HEK293 (cell line): ENCODE data around the gene SMTN.

ENCODE experiments used
- CTCF ChIA-PET: fragments of 350-600 bp; formaldehyde crosslinking; extraction: SDS; loops from one replicate; lab custom pipeline; 2021; ENCODE audit warnings: antibody characterized with exemption; lab: Yijun Ruan, JAX
- POLR2A ChIA-PET: fragments of 300-600 bp; formaldehyde crosslinking; extraction: SDS; loops from one replicate; lab custom pipeline; 2020; ENCODE audit warnings: antibody characterized with exemption, inconsistent platforms; lab: Yijun Ruan, JAX
- H3K27ac ChIP-seq: fragments of 200-500 bp; sonication (Bioruptor generic); 2 replicates; pipeline ENCODE4 v1.5.1; 2014; ENCODE audit warnings: low read depth, low read length, control low read depth, inconsistent platforms; ENCODE audit errors: extremely low read depth
- H3K36me3 ChIP-seq, 2 experiments: fragments of 200-500 bp in 1 of 2; sonication (Bioruptor generic) in 1 of 2; 1 replicate in 1 of 2; 2 replicates in 1 of 2; pipeline ENCODE4 v1.5.1; 2014 to 2017; ENCODE audit warnings: inconsistent platforms in 2 of 2, low read length in 2 of 2; ENCODE audit not compliant: control insufficient read depth in 2 of 2, insufficient read depth in 1 of 2
- H3K4me1 ChIP-seq: fragments of 200-500 bp; sonication (Bioruptor generic); 2 replicates; pipeline ENCODE4 v1.5.1; 2014; ENCODE audit warnings: mild to moderate bottlenecking, low read length, inconsistent platforms; ENCODE audit not compliant: control insufficient read depth, insufficient read depth
- H3K4me3 ChIP-seq: 2 replicates; pipeline ENCODE4 v1.5.1; 2011; ENCODE audit warnings: low read depth, mild to moderate bottlenecking, control low read depth, low read length, moderate library complexity
- H3K9me3 ChIP-seq: fragments of 200-500 bp; sonication (Bioruptor generic); 2 replicates; pipeline ENCODE4 v1.5.1; 2014; ENCODE audit warnings: low read depth, low read length, inconsistent platforms; ENCODE audit not compliant: control insufficient read depth, insufficient read depth
- BCL11B ChIP-seq: fragments of 450-650 bp; formaldehyde crosslinking; IDR thresholded peaks from 2 replicates; pipeline ENCODE4 v1.5.1; 2016; ENCODE audit warnings: low read depth, missing biosample characterization, missing genetic modification characterization
- PATZ1 ChIP-seq: fragments of 450-650 bp; formaldehyde crosslinking; IDR thresholded peaks from 2 replicates; pipeline ENCODE4 v1.5.1; 2016; ENCODE audit warnings: missing biosample characterization, missing genetic modification characterization
- ZFHX2 ChIP-seq: fragments of 450-650 bp; formaldehyde crosslinking; conservative IDR thresholded peaks from 2 replicates; pipeline ENCODE4 v1.5.1; 2016; ENCODE audit warnings: missing biosample characterization, missing genetic modification characterization
- ZIC2 ChIP-seq: fragments of 450-650 bp; formaldehyde crosslinking; IDR thresholded peaks from 2 replicates; pipeline ENCODE4 v1.5.1; 2016; ENCODE audit warnings: missing biosample characterization, missing genetic modification characterization
- ZNF19 ChIP-seq: fragments of 450-650 bp; formaldehyde crosslinking; IDR thresholded peaks from 2 replicates; pipeline ENCODE4; 2016; ENCODE audit warnings: missing biosample characterization, missing genetic modification characterization, low read depth
- ZNF311 ChIP-seq: fragments of 450-650 bp; formaldehyde crosslinking; IDR thresholded peaks from 2 replicates; pipeline ENCODE4 v1.5.1; 2017; ENCODE audit warnings: missing biosample characterization, missing genetic modification characterization, borderline replicate concordance
- ZNF404 ChIP-seq: fragments of 450-650 bp; formaldehyde crosslinking; IDR thresholded peaks from 2 replicates; pipeline ENCODE4 v1.5.1; 2017; ENCODE audit warnings: missing biosample characterization, missing genetic modification characterization
- ZNF433 ChIP-seq: fragments of 450-650 bp; formaldehyde crosslinking; IDR thresholded peaks from 2 replicates; pipeline ENCODE4 v1.5.1; 2016; ENCODE audit warnings: missing biosample characterization, missing genetic modification characterization, low read depth
- ZNF558 ChIP-seq: fragments of 450-650 bp; formaldehyde crosslinking; IDR thresholded peaks from 2 replicates; pipeline ENCODE4 v1.5.1; 2016; ENCODE audit warnings: missing biosample characterization, missing genetic modification characterization
- ZNF623 ChIP-seq: fragments of 450-650 bp; formaldehyde crosslinking; IDR thresholded peaks from 2 replicates; pipeline ENCODE4 v1.5.1; 2016; ENCODE audit warnings: missing biosample characterization, missing genetic modification characterization
- ZXDB ChIP-seq: fragments of 450-650 bp; formaldehyde crosslinking; IDR thresholded peaks from 2 replicates; pipeline ENCODE4 v1.5.1; 2016; ENCODE audit warnings: missing biosample characterization, missing genetic modification characterization
- TF ChIP-seq, protein P1 (sequence below): fragments of 450-650 bp; formaldehyde crosslinking; conservative IDR thresholded peaks from 2 replicates; pipeline ENCODE4 v1.5.1; 2016; ENCODE audit warnings: low read depth, missing biosample characterization, missing genetic modification characterization
- TF ChIP-seq, protein P2 (sequence below): fragments of 450-650 bp; formaldehyde crosslinking; IDR thresholded peaks from 2 replicates; pipeline ENCODE4 v1.5.1; 2017; ENCODE audit warnings: missing biosample characterization, missing genetic modification characterization

The SMTN gene

DNA sequence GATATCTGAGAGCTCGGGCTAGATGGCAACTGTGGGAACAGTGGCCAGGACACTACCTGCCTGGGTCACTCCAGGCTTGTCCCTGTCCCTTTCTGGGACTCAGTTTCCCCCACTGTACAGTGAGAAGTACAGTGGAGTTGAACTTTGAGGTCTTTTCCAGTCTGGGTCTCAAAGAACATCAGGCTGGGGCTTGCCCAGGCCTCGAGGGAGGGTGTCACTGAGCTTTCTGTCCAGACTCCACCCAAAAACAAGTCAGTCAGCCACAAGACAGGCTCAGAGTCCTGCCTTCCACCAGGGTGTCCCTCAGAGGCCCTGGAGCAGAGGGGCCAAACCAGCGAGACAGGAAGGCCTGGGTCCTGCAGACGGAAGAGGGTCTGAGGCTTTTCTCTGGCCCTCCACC, 61.2 kb downstream of the SMTN start:
- Histone ChIP-seq H3K9me3 (no peaks in the 10 kb centered on the region), H3K36me3 (no peaks in the 10 kb centered on the region), H3K4me1 (no peaks in the 10 kb centered on the region), H3K4me3 (no peak overlapping the region), H3K27ac (no peak overlapping the region)
- CTCF ChIA-PET: interaction anchor here (0.6 to 3.9 kb wide), 4 partner anchors 11 to 851 kb away, joined by 3 to 25 read pairs (median 4); partner anchors contain the start of gene SELENOM
- TF ChIP-seq PATZ1 (tag by site-specific recombination) (no peak), ZIC2 (tag by site-specific recombination) (no peak), ZNF433 (tag by site-specific recombination) (no peak), ZNF623 (tag by site-specific recombination) (no peak), BCL11B (tag by site-specific recombination) (no peak)
- TF ChIP-seq, protein P1, sequence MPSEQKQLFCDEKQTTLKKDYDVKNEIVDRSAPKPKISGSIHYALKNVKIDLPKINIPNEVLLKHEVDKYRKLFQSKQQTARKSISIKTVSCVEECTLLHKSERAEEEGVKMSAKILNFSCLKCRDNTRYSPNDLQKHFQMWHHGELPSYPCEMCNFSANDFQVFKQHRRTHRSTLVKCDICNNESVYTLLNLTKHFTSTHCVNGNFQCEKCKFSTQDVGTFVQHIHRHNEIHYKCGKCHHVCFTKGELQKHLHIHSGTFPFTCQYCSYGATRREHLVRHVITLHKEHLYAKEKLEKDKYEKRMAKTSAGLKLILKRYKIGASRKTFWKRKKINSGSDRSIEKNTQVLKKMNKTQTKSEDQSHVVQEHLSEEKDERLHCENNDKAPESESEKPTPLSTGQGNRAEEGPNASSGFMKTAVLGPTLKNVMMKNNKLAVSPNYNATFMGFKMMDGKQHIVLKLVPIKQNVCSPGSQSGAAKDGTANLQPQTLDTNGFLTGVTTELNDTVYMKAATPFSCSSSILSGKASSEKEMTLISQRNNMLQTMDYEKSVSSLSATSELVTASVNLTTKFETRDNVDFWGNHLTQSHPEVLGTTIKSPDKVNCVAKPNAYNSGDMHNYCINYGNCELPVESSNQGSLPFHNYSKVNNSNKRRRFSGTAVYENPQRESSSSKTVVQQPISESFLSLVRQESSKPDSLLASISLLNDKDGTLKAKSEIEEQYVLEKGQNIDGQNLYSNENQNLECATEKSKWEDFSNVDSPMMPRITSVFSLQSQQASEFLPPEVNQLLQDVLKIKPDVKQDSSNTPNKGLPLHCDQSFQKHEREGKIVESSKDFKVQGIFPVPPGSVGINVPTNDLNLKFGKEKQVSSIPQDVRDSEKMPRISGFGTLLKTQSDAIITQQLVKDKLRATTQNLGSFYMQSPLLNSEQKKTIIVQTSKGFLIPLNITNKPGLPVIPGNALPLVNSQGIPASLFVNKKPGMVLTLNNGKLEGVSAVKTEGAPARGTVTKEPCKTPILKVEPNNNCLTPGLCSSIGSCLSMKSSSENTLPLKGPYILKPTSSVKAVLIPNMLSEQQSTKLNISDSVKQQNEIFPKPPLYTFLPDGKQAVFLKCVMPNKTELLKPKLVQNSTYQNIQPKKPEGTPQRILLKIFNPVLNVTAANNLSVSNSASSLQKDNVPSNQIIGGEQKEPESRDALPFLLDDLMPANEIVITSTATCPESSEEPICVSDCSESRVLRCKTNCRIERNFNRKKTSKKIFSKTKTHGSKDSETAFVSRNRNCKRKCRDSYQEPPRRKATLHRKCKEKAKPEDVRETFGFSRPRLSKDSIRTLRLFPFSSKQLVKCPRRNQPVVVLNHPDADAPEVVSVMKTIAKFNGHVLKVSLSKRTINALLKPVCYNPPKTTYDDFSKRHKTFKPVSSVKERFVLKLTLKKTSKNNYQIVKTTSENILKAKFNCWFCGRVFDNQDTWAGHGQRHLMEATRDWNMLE (tag by site-specific recombination): no peak
- POLR2A ChIA-PET: interaction anchor here (1.0 kb wide), 1 partner anchor 62 kb away, joined by 3 read pairs; the partner anchor contains the start of gene SMTN

DNA sequence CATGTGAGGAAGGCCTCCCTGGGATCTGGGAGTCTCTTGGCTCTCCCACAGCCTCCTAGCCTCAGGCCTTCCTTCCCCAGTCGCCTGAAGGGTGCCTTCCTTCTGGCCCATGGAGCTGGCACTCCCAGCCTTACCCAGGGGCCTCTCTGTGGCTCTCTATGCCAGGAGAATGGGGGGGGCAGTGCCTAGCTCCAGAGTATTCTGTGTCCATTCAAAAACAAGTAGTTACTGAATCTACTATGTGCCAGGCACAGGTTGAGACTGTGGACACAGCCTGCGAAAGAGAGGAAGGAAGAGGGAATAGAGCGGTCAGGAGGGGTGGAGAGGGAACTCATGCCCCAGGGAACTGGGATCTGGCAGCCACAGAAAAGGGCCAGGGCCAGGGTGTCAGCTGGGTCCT, 61.9 kb downstream of the SMTN start:
- ChIA-PET CTCF (interaction anchor here (0.7 to 3.9 kb wide), 2 partner anchors 10 to 35 kb away, joined by 3 to 25 read pairs; partner anchors contain the start of gene SELENOM), POLR2A (no interaction called here)
- TF ChIP-seq ZFHX2 (no peak), ZNF404 (tag by site-specific recombination) (no peak), ZNF558 (tag by site-specific recombination) (no peak), ZNF311 (tag by site-specific recombination) (no peak), ZNF19 (tag by site-specific recombination) (no peak), ZXDB (no peak)
- TF ChIP-seq, protein P2, sequence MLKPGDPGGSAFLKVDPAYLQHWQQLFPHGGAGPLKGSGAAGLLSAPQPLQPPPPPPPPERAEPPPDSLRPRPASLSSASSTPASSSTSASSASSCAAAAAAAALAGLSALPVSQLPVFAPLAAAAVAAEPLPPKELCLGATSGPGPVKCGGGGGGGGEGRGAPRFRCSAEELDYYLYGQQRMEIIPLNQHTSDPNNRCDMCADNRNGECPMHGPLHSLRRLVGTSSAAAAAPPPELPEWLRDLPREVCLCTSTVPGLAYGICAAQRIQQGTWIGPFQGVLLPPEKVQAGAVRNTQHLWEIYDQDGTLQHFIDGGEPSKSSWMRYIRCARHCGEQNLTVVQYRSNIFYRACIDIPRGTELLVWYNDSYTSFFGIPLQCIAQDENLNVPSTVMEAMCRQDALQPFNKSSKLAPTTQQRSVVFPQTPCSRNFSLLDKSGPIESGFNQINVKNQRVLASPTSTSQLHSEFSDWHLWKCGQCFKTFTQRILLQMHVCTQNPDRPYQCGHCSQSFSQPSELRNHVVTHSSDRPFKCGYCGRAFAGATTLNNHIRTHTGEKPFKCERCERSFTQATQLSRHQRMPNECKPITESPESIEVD: no peak
- H3K9me3 ChIP-seq: no peaks in the 10 kb centered on the region
- H3K4me3 ChIP-seq: no peak overlapping the region
- no peaks in the 10 kb centered on the region for H3K36me3 ChIP-seq
- no peaks in the 10 kb centered on the region for H3K4me1 ChIP-seq
- no peak overlapping the region for H3K27ac ChIP-seq
